ENCODE measurements around the gene PCDHGB4.
"Not testable (repeated sequence)": the region's sequence is repeated elsewhere in the genome, so short reads cannot be mapped to it uniquely, and the experiment has no call there.

PCDHGB4 gene

GRCh38 chr5:141387557-141388311, at the start of gene PCDHGB4:
PCDHGB4 (plus strand) TSS chr5:141387698; CDS start chr5:141387885, 187 bp downstream.
- not testable (repeated sequence) for DNase-seq

- DNase-seq = no peak
These were observed 48.8 kb upstream of the PCDHGB4 start, which contains the start of gene PCDHGA2 for GRCh38 chr5:141338538-141339306. PCDHGA2 (plus strand) TSS chr5:141338760.

- not testable (repeated sequence) for DNase-seq
These were observed 46.6 kb upstream of the PCDHGB4 start for GRCh38 chr5:141340781-141341354.

GRCh38 chr5:141342773-141343172, 44.7 kb upstream of the PCDHGB4 start:
- no peak for DNase-seq

- DNase-seq = no peak
These were observed 44.1 kb upstream of the PCDHGB4 start, which contains the start of gene PCDHGA3 for GRCh38 chr5:141343242-141343952. PCDHGA3 (plus strand) TSS chr5:141343829; CDS start chr5:141344034, 205 bp downstream.

GRCh38 chr5:141343953-141344463, 43.5 kb upstream of the PCDHGB4 start:
- DNase-seq = no peak

- no peak for DNase-seq
These were observed 42.2 kb upstream of the PCDHGB4 start for GRCh38 chr5:141345327-141345726.

- not testable (repeated sequence) for DNase-seq
These were observed 41.5 kb upstream of the PCDHGB4 start for GRCh38 chr5:141346017-141346416.

- no peak for DNase-seq
These were observed 37.4 kb upstream of the PCDHGB4 start, which contains the start of gene PCDHGB1 for GRCh38 chr5:141349917-141350619. PCDHGB1 (plus strand) TSS chr5:141350099; CDS start chr5:141350261, 162 bp downstream.

GRCh38 chr5:141351591-141351990, 35.9 kb upstream of the PCDHGB4 start:
- no peak for DNase-seq

- DNase-seq = no peak
These were observed 32.5 kb upstream of the PCDHGB4 start, which contains the start of gene PCDHGA4 for GRCh38 chr5:141354900-141355469. PCDHGA4 (plus strand) TSS chr5:141355021; CDS start chr5:141355108, 87 bp downstream.

GRCh38 chr5:141355641-141356040, 31.9 kb upstream of the PCDHGB4 start:
- no peak for DNase-seq

GRCh38 chr5:141356133-141356532, 31.4 kb upstream of the PCDHGB4 start:
- DNase-seq = no peak

GRCh38 chr5:141356950-141357349, 30.5 kb upstream of the PCDHGB4 start:
- no peak for DNase-seq

GRCh38 chr5:141359790-141360426, 27.6 kb upstream of the PCDHGB4 start, which contains the start of gene PCDHGB2:
PCDHGB2 (plus strand) TSS chr5:141359994; CDS start chr5:141360136, 142 bp downstream.
- DNase-seq = no peak

- no peak for DNase-seq
These were observed 26.8 kb upstream of the PCDHGB4 start for GRCh38 chr5:141360685-141361084.

- no peak for DNase-seq
These were observed 24.8 kb upstream of the PCDHGB4 start for GRCh38 chr5:141362719-141363118.

- DNase-seq = no peak
These were observed 23.4 kb upstream of the PCDHGB4 start, which contains the start of gene PCDHGA5 for GRCh38 chr5:141363952-141364660. PCDHGA5 (plus strand) TSS chr5:141364162; CDS start chr5:141364331, 169 bp downstream.

- DNase-seq = no peak
These were observed 21.2 kb upstream of the PCDHGB4 start for GRCh38 chr5:141366016-141366896.

Data from activated naive CD4-positive, alpha-beta T cell (primary cell).